ENCODE measurements around the gene GAREM1.

DNA sequence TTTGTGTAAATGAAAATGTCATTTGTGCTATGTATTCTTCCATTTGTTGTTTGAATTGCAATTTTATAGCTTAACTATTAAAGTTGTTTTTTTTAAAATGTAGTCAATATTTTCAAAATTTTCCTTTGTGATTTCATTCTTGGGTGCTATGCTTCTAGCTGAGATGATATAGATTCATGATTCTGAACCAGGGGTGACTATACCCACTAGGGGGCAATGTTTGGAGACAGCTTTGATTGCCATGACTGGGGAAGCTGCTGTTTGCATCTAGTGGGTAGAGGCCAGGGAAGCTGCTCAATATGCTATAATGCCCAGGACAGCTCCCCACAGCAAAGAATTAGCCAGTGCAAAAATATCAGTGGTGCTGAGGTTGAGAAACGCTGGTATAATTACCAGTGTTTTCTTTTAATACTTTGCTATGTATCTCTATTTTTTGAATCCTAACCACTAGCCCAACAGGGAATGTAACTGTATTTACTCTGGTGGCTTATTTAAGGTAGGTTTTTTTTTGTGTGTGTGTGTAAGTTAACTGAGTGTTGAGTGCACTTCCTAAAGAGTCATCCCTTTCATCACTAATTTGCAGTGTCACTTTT, 181.1 kb downstream of the GAREM1 start:
- TF ChIP-seq CTCF (IDR thresholded peaks at IDR 0.05) (peak; percentile 34 to 51 (median 34)), POLR2AphosphoS5 (IDR thresholded peaks at IDR 0.05) (no peak)
